DMS 273 treated with DMSO at 0.1 percent for 48 hours (cell line): Measurements from ENCODE around the gene TRIM51G.
"Not testable (repeated sequence)": the region's sequence is repeated elsewhere in the genome, so short reads cannot be mapped to it uniquely, and the experiment has no call there.

Experiments
- DNase-seq: peaks from one replicate; lab custom pipeline; 2025; lab: John Stamatoyannopoulos, UW

TRIM51G gene, protein sequence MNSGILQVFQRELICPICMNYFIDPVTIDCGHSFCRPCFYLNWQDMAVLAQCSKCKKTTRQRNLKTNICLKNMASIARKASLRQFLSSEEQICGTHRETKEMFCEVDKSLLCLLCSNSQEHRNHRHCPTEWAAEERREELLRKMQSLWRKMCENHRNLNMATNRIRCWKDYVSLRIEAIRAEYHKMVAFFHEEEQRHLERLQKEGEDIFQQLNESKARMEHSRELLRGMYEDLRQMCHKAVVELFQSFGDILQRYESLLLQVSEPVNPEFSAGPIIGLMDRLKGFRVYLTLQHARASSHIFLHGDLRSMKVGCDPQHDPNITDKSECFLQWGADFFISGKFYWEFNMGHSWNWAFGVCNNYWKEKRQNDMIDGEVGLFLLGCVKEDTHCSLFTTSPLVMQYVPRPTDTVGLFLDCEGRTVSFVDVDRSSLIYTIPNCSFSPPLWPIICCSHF

DNA sequence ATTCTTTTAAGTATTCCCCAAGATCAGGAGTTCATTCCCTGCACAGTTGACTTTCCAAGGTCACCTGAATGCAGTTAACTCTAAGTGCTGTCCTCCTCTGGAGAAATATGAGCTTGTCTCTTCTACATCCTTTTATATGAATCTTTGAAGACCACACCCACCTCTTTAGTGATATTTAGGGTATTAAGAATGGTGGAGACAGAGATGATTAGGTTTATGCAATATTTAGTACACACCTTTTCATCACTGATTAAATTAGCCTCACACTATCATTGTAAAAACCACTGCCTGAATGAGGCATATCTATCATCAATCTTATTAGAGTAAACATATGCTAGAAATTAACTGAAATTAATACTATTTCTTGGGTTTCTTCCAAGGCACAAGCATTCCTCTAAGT, at the start of gene TRIM51G:
TSS of gene TRIM51G (minus strand) at position 101 of the 400 bp plus-strand sequence. CDS start 2,190 bp downstream, outside the sequence.
- DNase-seq, result not testable (repeated sequence)

DNA sequence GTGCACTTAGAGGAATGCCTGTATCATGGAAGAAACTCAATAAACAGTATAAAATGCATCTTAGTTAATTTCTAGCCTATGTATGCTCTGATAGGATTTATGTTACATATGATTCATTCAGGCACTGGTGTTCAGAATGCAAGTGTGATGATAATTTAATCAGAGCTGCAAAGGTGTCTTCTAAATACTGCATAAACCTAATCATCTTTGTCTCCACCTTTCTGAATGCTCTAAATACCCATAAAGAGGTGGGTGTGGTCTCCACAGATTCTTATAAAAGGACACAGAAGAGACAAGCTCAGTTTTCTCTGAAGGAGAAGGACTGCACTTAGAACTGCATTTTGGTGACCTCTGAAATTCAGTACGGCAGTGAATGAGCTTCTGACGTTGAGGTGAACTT, 44.8 kb upstream of the TRIM51G start, which contains the start of gene TRIM49B:
TSS of gene TRIM49B (plus strand) at position 301 of the 400 bp plus-strand sequence. CDS start 2,777 bp downstream, outside the sequence.
- not testable (repeated sequence) for DNase-seq

DNA sequence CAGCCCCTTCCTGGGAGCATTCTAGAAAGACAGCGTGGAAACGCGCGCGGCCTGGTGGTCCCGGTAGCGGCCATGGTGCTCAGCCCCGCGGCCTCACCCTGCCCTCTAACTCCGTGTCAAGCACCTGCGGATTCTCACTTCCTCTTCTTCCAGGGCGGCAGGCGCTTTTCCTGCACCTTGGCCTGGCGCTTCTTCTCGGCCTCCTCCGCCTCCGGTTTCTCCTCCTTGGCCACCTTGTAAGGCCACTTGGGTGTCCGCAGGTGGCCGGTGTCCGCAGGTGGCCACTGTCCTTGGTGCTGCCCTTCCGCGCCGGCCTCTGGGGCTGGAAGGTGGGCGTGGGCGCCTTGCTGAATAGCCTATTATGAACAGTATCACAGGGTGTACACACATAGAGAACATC, 15.1 kb downstream of the TRIM51G start:
- DNase-seq, result not testable (repeated sequence)

DNA sequence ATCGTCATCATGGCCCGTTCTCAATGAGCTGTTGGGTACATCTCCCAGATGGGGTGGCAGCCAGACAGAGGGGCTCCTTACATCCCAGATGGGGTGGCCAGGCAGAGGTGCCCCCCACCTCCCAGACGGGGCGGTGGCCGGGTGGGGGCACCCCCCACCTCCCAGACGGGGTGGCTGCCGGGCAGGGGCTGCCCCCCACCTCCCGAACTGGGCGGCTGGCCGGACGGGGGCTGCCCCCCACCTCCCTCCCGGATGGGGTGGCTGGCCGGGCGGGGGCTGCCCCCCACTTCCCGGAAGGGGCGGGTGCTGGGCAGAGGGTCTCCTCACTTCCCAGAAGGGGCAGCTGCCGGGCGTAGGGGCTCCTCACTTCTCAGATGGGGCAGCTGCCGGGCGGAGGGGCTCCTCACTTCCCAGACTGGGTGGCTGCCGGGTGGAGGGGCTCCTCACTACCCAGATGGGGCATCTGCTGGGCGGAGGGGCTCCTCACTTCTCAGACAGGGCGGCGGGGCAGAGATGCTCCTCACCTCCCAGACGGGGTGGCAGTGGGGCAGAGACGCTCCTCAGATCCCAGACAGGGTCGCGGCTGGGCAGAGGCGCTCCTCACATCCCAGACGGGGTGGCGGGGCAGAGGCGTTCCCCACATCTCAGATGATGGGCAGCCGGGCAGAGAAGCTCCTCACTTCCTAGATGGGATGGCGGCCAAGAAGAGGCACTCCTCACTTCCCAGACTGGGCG, 28.2 kb downstream of the TRIM51G start:
- not testable (repeated sequence) for DNase-seq

DNA sequence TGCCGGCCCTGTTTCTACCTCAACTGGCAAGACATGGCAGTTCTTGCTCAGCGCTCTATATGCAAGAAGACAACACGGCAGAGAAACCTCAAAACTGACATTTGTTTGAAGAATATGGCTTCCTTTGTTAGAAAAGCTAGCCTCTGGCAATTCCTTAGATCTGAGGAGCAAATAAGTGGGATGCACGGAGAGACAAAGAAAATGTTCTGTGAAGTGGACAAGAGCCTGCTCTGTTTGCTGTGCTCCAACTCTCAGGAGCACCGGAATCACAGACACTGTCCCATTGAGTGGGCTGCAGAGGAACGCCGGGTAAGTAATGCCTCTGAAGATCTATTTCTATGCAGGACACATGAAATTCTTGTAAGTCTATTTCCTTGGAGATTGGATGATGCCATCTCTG, 37.9 kb downstream of the TRIM51G start:
- DNase-seq, result not testable (repeated sequence)
